HCT116 (cell line): Measurements from ENCODE around the gene DLEU7. TPM values are rescaled to one million over a fixed set of nuclear protein-coding genes. Genes with fewer than 3 reads are reported as not detected.

Source experiments
- ATAC-seq: fragments of 200-7000 bp; cut with Tn5 transposase; 2 replicates; pipeline ENCODE4 v1.9.1; 2020; ENCODE audit warnings: mild to moderate bottlenecking, moderate library complexity
- BruUV-seq: library from RNA; stranded (reverse); fragments of 400-500 nt; replicated peaks from 2 replicates; lab custom pipeline; 2021; lab: Mats Ljungman, UMichigan
- CTCF ChIA-PET: fragments of 300-600 bp; sonication (Branson Sonifier 250); formaldehyde crosslinking; loops from one replicate; lab custom pipeline; 2021; ENCODE audit warnings: antibody characterized with exemption; lab: Charles Lee
- POLR2A ChIA-PET: fragments of 300-600, 350-600 bp; sonication (Branson Sonifier 250); formaldehyde crosslinking; loops from one replicate; lab custom pipeline; 2021; ENCODE audit warnings: antibody characterized with exemption; lab: Charles Lee
- RAD21 ChIA-PET, 2 experiments: fragments of 300-600 bp; sonication (Branson Sonifier 250); formaldehyde crosslinking; loops; one replicate each; lab custom pipeline; 2023; ENCODE audit warnings: low total read pairs in 2 of 2; ENCODE audit not compliant: uncharacterized antibody in 2 of 2, unreplicated experiment in 2 of 2, low non-redundant PET in 1 of 2; lab: Charles Lee
- DNase-seq: peaks from one replicate; pipeline ENCODE4 v3.0.0-alpha.2; 2010; ENCODE audit warnings: low read depth, low spot score
- H2AFZ ChIP-seq: fragments of 200-600 bp; shearing (Covaris generic), sonication (generic); 2 replicates; pipeline ENCODE4 v1.6.1; 2017; ENCODE audit warnings: low read depth, mixed run types, mixed read lengths, antibody characterized with exemption, low read length; ENCODE audit not compliant: poor library complexity, severe bottlenecking
- H3K27ac ChIP-seq: 2 replicates; pipeline ENCODE4 v1.5.1; 2012; ENCODE audit warnings: low read depth, low read length
- H3K27me3 ChIP-seq: fragments of 200-600 bp; sonication (generic); 2 replicates; pipeline ENCODE4 v1.6.1; 2016; ENCODE audit warnings: mixed run types, low read length, mixed read lengths; ENCODE audit not compliant: insufficient read depth
- H3K36me3 ChIP-seq, 2 experiments: fragments of 200-500 bp in 1 of 2; fragments of 200-600 bp in 1 of 2; sonication (Bioruptor generic) in 1 of 2; sonication (generic) in 1 of 2; 2 replicates each; pipeline versions ENCODE4 v1.5.1 to v1.6.1; 2014 to 2016; ENCODE audit warnings: low read length in 2 of 2, inconsistent platforms in 1 of 2, mixed read lengths in 1 of 2, mixed run types in 1 of 2; ENCODE audit not compliant: insufficient read depth in 2 of 2, control insufficient read depth in 1 of 2
- H3K4me1 ChIP-seq, 2 experiments: fragments of 200-600 bp in 1 of 2; sonication (generic) in 1 of 2; 2 replicates each; pipeline versions ENCODE4 v1.5.1 to v1.6.1; 2012 to 2017; ENCODE audit warnings: low read length in 2 of 2, inconsistent platforms in 1 of 2, mild to moderate bottlenecking in 1 of 2, mixed read lengths in 1 of 2, mixed run types in 1 of 2, moderate library complexity in 1 of 2; ENCODE audit not compliant: insufficient read depth in 2 of 2, control insufficient read depth in 1 of 2
- H3K4me2 ChIP-seq: fragments of 200-600 bp; sonication (generic); 2 replicates; pipeline ENCODE4 v1.6.1; 2017; ENCODE audit warnings: mixed run types, low read length, mixed read lengths
- H3K4me3 ChIP-seq, 2 experiments: fragments of 200-600 bp in 1 of 2; sonication (generic) in 1 of 2; replicated peaks in 1 of 2; 2 replicates each; pipeline ENCODE4 v1.5.1; 2011 to 2016; ENCODE audit warnings: low read length in 2 of 2, control low read depth in 1 of 2, low read depth in 1 of 2, mild to moderate bottlenecking in 1 of 2, mixed read lengths in 1 of 2, mixed run types in 1 of 2
- H3K79me2 ChIP-seq: fragments of 200-600 bp; sonication (generic); 2 replicates; pipeline ENCODE4 v1.6.1; 2017; ENCODE audit warnings: mild to moderate bottlenecking, mixed run types, low read length, moderate library complexity, mixed read lengths; ENCODE audit not compliant: insufficient read depth
- H3K9ac ChIP-seq: fragments of 200-600 bp; sonication (generic); 2 replicates; pipeline ENCODE4 v1.6.1; 2016; ENCODE audit warnings: low read length, mixed read lengths
- H3K9me2 ChIP-seq: fragments of 200-600 bp; sonication (generic), shearing (Covaris generic); 2 replicates; pipeline ENCODE4 v1.6.1; 2017; ENCODE audit warnings: mixed run types, mild to moderate bottlenecking, moderate library complexity; ENCODE audit not compliant: insufficient read depth
- H3K9me3 ChIP-seq, 2 experiments: fragments of 200-500 bp in 1 of 2; fragments of 200-600 bp in 1 of 2; sonication (Bioruptor generic) in 1 of 2; sonication (generic) in 1 of 2; 2 replicates each; pipeline ENCODE4 v1.6.1; 2014 to 2017; ENCODE audit warnings: low read length in 2 of 2, mixed read lengths in 2 of 2, inconsistent platforms in 1 of 2, low read depth in 1 of 2, mild to moderate bottlenecking in 1 of 2, mixed run types in 1 of 2, moderate library complexity in 1 of 2; ENCODE audit not compliant: control insufficient read depth in 1 of 2, insufficient read depth in 1 of 2
- H4K20me1 ChIP-seq: fragments of 200-600 bp; sonication (generic), shearing (Covaris generic); 2 replicates; pipeline ENCODE4 v1.6.1; 2017; ENCODE audit warnings: mixed run types, mild to moderate bottlenecking, moderate library complexity; ENCODE audit not compliant: insufficient read depth
- CEBPB ChIP-seq: IDR thresholded peaks from 2 replicates; pipeline ENCODE4 v1.6.1; 2012; ENCODE audit warnings: low read depth
- CTCF ChIP-seq, 3 experiments: fragments of 200-600 bp in 1 of 3; sonication (generic) in 1 of 3; IDR thresholded peaks in 2 of 3; conservative IDR thresholded peaks in 1 of 3; 2 replicates each; pipeline ENCODE4 v1.5.1; 2012 to 2017; ENCODE audit warnings: low read depth in 2 of 3, low read length in 2 of 3, antibody characterized with exemption in 1 of 3, borderline replicate concordance in 1 of 3, control low read depth in 1 of 3, mild to moderate bottlenecking in 1 of 3, mixed read lengths in 1 of 3, mixed run types in 1 of 3, moderate library complexity in 1 of 3; ENCODE audit not compliant: insufficient read depth in 1 of 3
- EGR1 ChIP-seq: IDR thresholded peaks from 2 replicates; pipeline ENCODE4 v1.6.1; 2012; ENCODE audit warnings: low read depth
- ELF1 ChIP-seq: IDR thresholded peaks from 2 replicates; pipeline ENCODE4 v1.6.1; 2012; ENCODE audit warnings: low read depth, borderline replicate concordance
- EZH2phosphoT487 ChIP-seq: fragments of 200-600 bp; IDR thresholded peaks from 2 replicates; pipeline ENCODE4 v1.6.1; 2018; ENCODE audit warnings: antibody characterized with exemption, borderline replicate concordance
- JUND ChIP-seq: IDR thresholded peaks from 2 replicates; pipeline ENCODE4 v1.6.1; 2012
- POLR2A ChIP-seq: IDR thresholded peaks from 2 replicates; pipeline ENCODE4 v1.7.0; 2011; ENCODE audit warnings: borderline replicate concordance; ENCODE audit not compliant: insufficient read depth, insufficient read length; ENCODE audit errors: extremely low read depth
- POLR2AphosphoS5 ChIP-seq: IDR thresholded peaks from 2 replicates; pipeline ENCODE4 v1.6.1; 2011; ENCODE audit warnings: mild to moderate bottlenecking, low read depth, low read length, moderate library complexity
- SIN3A ChIP-seq: IDR thresholded peaks from 2 replicates; pipeline ENCODE4 v1.6.1; 2012; ENCODE audit warnings: low read depth
- SP1 ChIP-seq: IDR thresholded peaks from 2 replicates; pipeline ENCODE4 v1.6.1; 2012; ENCODE audit warnings: low read depth
- YY1 ChIP-seq: IDR thresholded peaks from 2 replicates; pipeline ENCODE4 v1.6.1; 2011; ENCODE audit warnings: low read length, low read depth, moderate library complexity, mild to moderate bottlenecking; ENCODE audit not compliant: insufficient replicate concordance; ENCODE audit errors: extremely low read depth
- ZFX ChIP-seq: fragments of 450-650 bp; IDR thresholded peaks from 2 replicates; pipeline ENCODE4 v1.6.1; 2017
- ZNF274 ChIP-seq: fragments of 200-500 bp; sonication (Bioruptor generic); IDR thresholded peaks from 2 replicates; pipeline ENCODE4 v1.6.1; 2014; ENCODE audit warnings: mild to moderate bottlenecking, low read depth, low read length, inconsistent platforms
- intact Hi-C: fragments of 100-400 bp; cut with micrococcal nuclease; formaldehyde crosslinking; loops from 2 replicates; pipeline ENCODE4 v1.10.0; 2022
- total RNA-seq: library from RNA; stranded (reverse); gene quantifications from one replicate; pipeline ENCODE4 v1.2.1, GENCODE V29; 2021; ENCODE audit not compliant: unreplicated experiment

The DLEU7 gene
- total RNA-seq, 1 experiment from 2014 or later = not detected

GRCh38 chr13:50844084-50844875, 788 bp upstream of the DLEU7 start:
- Histone ChIP-seq H3K79me2 (no peaks in the 10 kb centered on the region), H4K20me1 (no peaks in the 10 kb centered on the region), H3K4me2 (no peak overlapping the region), H2AFZ (no peak overlapping the region), H3K9ac (no peak overlapping the region), H3K9me3 (no peaks in the 10 kb centered on the region), H3K27me3 (no peaks in the 10 kb centered on the region), H3K4me3 (no peak overlapping the region), H3K4me1 (no peaks in the 10 kb centered on the region), H3K36me3 (no peaks in the 10 kb centered on the region), H3K9me2 (no peaks in the 10 kb centered on the region), H3K27ac (no peak overlapping the region)
- intact Hi-C loops = no loop called here
- ChIA-PET RAD21 (no interaction called here), CTCF (no interaction called here), POLR2A (no interaction called here)
- TF ChIP-seq POLR2A (no peak), ELF1 (no peak), EGR1 (no peak), CTCF (IDR thresholded peaks at IDR 0.05 in 2 of 3, conservative IDR thresholded peaks at IDR 0.05 in 1 of 3; ENCODE audit: borderline replicate concordance in 1 of 3, insufficient read depth in 1 of 3, low read depth in 2 of 3, low read length in 2 of 3) (no peak), EZH2phosphoT487 (no peak), JUND (no peak), ZFX (no peak), POLR2AphosphoS5 (no peak), YY1 (no peak), SIN3A (no peak), CEBPB (no peak), ZNF274 (no peak), SP1 (no peak)
- no peak for DNase-seq
- BruUV-seq = no TSS peak
- ATAC-seq = no peak
